ENCODE measurements around the gene CCL27.
A peak's percentile ranks its signal among the peaks of the same experiment; 100 is the strongest.

The CCL27 gene

GRCh38 chr9:34684816-34685215 lies 22.4 kb upstream of the CCL27 start:
- DNase-seq (ENCODE audit: low read depth in 2 of 2): no peak

- peak in 1 of 2 donors; percentile 30 for DNase-seq (ENCODE audit: low read depth in 2 of 2)
These were observed 21.7 kb upstream of the CCL27 start for GRCh38 chr9:34684145-34684544.

GRCh38 chr9:34675869-34676268 lies 13.4 kb upstream of the CCL27 start:
- no peak for DNase-seq (ENCODE audit: low read depth in 2 of 2)

GRCh38 chr9:34675048-34675714 lies 12.7 kb upstream of the CCL27 start:
- peak; percentile 48 to 50 for DNase-seq (ENCODE audit: low read depth in 2 of 2)

- no peak for DNase-seq (ENCODE audit: low read depth in 2 of 2)
These were observed 12.0 kb upstream of the CCL27 start for GRCh38 chr9:34674440-34674839.

- no peak for DNase-seq (ENCODE audit: low read depth in 2 of 2)
These were observed 8.8 kb upstream of the CCL27 start for GRCh38 chr9:34671307-34671706.

GRCh38 chr9:34669809-34670562 lies 7.5 kb upstream of the CCL27 start:
- DNase-seq (ENCODE audit: low read depth in 2 of 2): no peak

- peak; percentile 79 to 81 for DNase-seq (ENCODE audit: low read depth in 2 of 2)
These were observed 3.2 kb upstream of the CCL27 start for GRCh38 chr9:34665381-34666250.

- DNase-seq (ENCODE audit: low read depth in 2 of 2): no peak
These were observed 2.6 kb upstream of the CCL27 start for GRCh38 chr9:34665067-34665380.

- DNase-seq (ENCODE audit: low read depth in 2 of 2): peak; percentile 38 to 48
These were observed 2.0 kb upstream of the CCL27 start for GRCh38 chr9:34664281-34665066.

GRCh38 chr9:34663303-34663605 lies 797 bp upstream of the CCL27 start:
- DNase-seq (ENCODE audit: low read depth in 2 of 2): no peak

GRCh38 chr9:34659592-34660253 lies 2.7 kb downstream of the CCL27 start:
- no peak for DNase-seq (ENCODE audit: low read depth in 2 of 2)

GRCh38 chr9:34658461-34658860 lies 4.0 kb downstream of the CCL27 start:
- no peak for DNase-seq (ENCODE audit: low read depth in 2 of 2)

GRCh38 chr9:34656992-34657391 lies 5.5 kb downstream of the CCL27 start:
- DNase-seq (ENCODE audit: low read depth in 2 of 2): no peak

- DNase-seq (ENCODE audit: low read depth in 2 of 2): no peak
These were observed 7.1 kb downstream of the CCL27 start for GRCh38 chr9:34655394-34655793.

GRCh38 chr9:34654323-34655051 lies 8.0 kb downstream of the CCL27 start:
- no peak for DNase-seq (ENCODE audit: low read depth in 2 of 2)

- no peak for DNase-seq (ENCODE audit: low read depth in 2 of 2)
These were observed 9.0 kb downstream of the CCL27 start for GRCh38 chr9:34653151-34654072.

- DNase-seq (ENCODE audit: low read depth in 2 of 2): no peak
These were observed 9.9 kb downstream of the CCL27 start for GRCh38 chr9:34652602-34653000.

GRCh38 chr9:34651876-34652601 lies 10.4 kb downstream of the CCL27 start, which contains the start of gene IL11RA:
TSS of gene IL11RA (plus strand) at chr9:34652185. CDS start at chr9:34655218, 3,033 bp downstream.
- DNase-seq (ENCODE audit: low read depth in 2 of 2): peak; percentile 55 to 64
